Body of pancreas (tissue), 4 donors: Measurements from ENCODE around the gene MLXIP. TPM values are rescaled to one million over a fixed set of nuclear protein-coding genes. Genes with fewer than 3 reads are reported as not detected.
A peak's percentile ranks its signal among the peaks of the same experiment; 100 is the strongest.

Experiments used
- ATAC-seq: fragments of 150-250 bp; one replicate; pipeline ENCODE4 v1.9.1; 2016
- DNase-seq, 4 donors: peaks; one replicate each; pipeline ENCODE4 v3.0.0-alpha.2; 2019
- H3K27ac ChIP-seq, 4 donors: fragments of 200-600 bp; sonication (generic); 1 replicate in 3 of 4; 2 replicates in 1 of 4; pipeline versions ENCODE4 v1.5.1 to v1.6.1; 2016 to 2019; ENCODE audit warnings: mild to moderate bottlenecking in 1 of 4, mixed read lengths in 1 of 4, moderate library complexity in 1 of 4
- H3K27me3 ChIP-seq, 2 donors: fragments of 200-600 bp; sonication (generic); one replicate each; pipeline ENCODE4 v1.6.0; 2016; ENCODE audit warnings: mild to moderate bottlenecking in 1 of 2
- H3K36me3 ChIP-seq, 2 donors: fragments of 200-600 bp; sonication (generic); replicated peaks in 1 of 2; 2 replicates each; pipeline ENCODE4 v1.5.1; 2016; ENCODE audit warnings: low read depth in 2 of 2; ENCODE audit not compliant: insufficient read depth in 1 of 2
- H3K4me1 ChIP-seq: fragments of 200-600 bp; sonication (generic); one replicate; pipeline ENCODE4 v1.6.0; 2016
- H3K4me3 ChIP-seq, 2 donors: fragments of 200-600 bp; sonication (generic); 1 replicate in 1 of 2; 2 replicates in 1 of 2; pipeline ENCODE4 v1.5.1; 2016 to 2019
- H3K9me3 ChIP-seq, 3 donors: fragments of 200-600 bp; sonication (generic); 1 replicate in 2 of 3; 2 replicates in 1 of 3; pipeline ENCODE4 v1.5.1; 2016
- CTCF ChIP-seq, 7 experiments: fragments of 450-650 bp in 4 of 7; fragments of 200-600 bp in 3 of 7; sonication (generic) in 3 of 7; IDR thresholded peaks; one replicate each; pipeline ENCODE4 v1.5.1; 2016 to 2019; ENCODE audit warnings: antibody characterized with exemption in 7 of 7
- POLR2A ChIP-seq, 3 donors: fragments of 450-650 bp; IDR thresholded peaks; one replicate each; pipeline ENCODE4 v1.6.1; 2016; ENCODE audit warnings: antibody characterized with exemption in 3 of 3, mild to moderate bottlenecking in 2 of 3
- WGBS, 2 donors: methylation state at CpG; one replicate each; pipeline ENCODE4 v1.1.5; 2017; 5-methylcytosine and 5-hydroxymethylcytosine counted together
- intact Hi-C: fragments of 100-400 bp; cut with DNase I; formaldehyde crosslinking; loops from one replicate; pipeline ENCODE4 v1.15.1; 2023
- total RNA-seq, 2 donors: library from RNA; depleted of rRNA; stranded (reverse); fragments of >200 nt; gene quantifications; one replicate each; pipeline ENCODE4 v1.1.0, GENCODE V29; 2016

MLXIP gene
- total RNA-seq, 2 donors from 2014 or later: 43.6 to 84.0 TPM

- Histone ChIP-seq H3K27me3 (no peaks in the 10 kb centered on the region), H3K4me1 (no peaks in the 10 kb centered on the region), H3K27ac (no peak overlapping the region), H3K4me3 (no peak overlapping the region), H3K9me3 (no peaks in the 10 kb centered on the region), H3K36me3 (peaks cover 19 to 35% of the 10 kb centered on the region in 2 donors)
- DNase-seq (no peak), ATAC-seq (no peak)
- intact Hi-C loops: no loop called here
- 91 to 93% methylated on average over 18 to 19 of the region's 19 CpGs for WGBS, 2 donors
- TF ChIP-seq CTCF (IDR thresholded peaks at IDR 0.05): no peak
- no peak for TF ChIP-seq POLR2A (IDR thresholded peaks at IDR 0.05)
Measured at GRCh38 chr12:122140467-122141257, 62.1 kb downstream of the MLXIP start.

GRCh38 chr12:122141911-122142725 lies 63.6 kb downstream of the MLXIP start:
- no peaks in the 10 kb centered on the region for H3K4me1 ChIP-seq
- DNase-seq (peak in 1 of 4 donors; percentile 46), ATAC-seq (no peak)
- no peaks in the 10 kb centered on the region for H3K9me3 ChIP-seq
- H3K27me3 ChIP-seq: no peaks in the 10 kb centered on the region
- WGBS, 2 donors: 78 to 93% methylated on average over 4 to 21 of the region's 21 CpGs
- peaks cover 19 to 35% of the 10 kb centered on the region in 2 donors for H3K36me3 ChIP-seq
- TF ChIP-seq POLR2A (IDR thresholded peaks at IDR 0.05): no peak
- no peak for TF ChIP-seq CTCF (IDR thresholded peaks at IDR 0.05)
- no peak overlapping the region for H3K4me3 ChIP-seq
- intact Hi-C loops: no loop called here
- H3K27ac ChIP-seq: no peak overlapping the region

- Histone ChIP-seq H3K4me1 (no peaks in the 10 kb centered on the region), H3K4me3 (no peak overlapping the region), H3K9me3 (no peaks in the 10 kb centered on the region), H3K27me3 (no peaks in the 10 kb centered on the region), H3K27ac (no peak overlapping the region), H3K36me3 (peaks cover 19 to 35% of the 10 kb centered on the region in 2 donors)
- DNase-seq (no peak), ATAC-seq (no peak)
- TF ChIP-seq POLR2A (IDR thresholded peaks at IDR 0.05) (no peak), CTCF (IDR thresholded peaks at IDR 0.05) (no peak)
- intact Hi-C loops: no loop called here
- 38 to 74% methylated on average over 1 to 3 of the region's 6 CpGs for WGBS, 2 donors
Measured at GRCh38 chr12:122142857-122143256, 64.3 kb downstream of the MLXIP start.

GRCh38 chr12:122144885-122145284 lies 66.3 kb downstream of the MLXIP start:
- intact Hi-C loops: no loop called here
- DNase-seq (no peak), ATAC-seq (no peak)
- TF ChIP-seq CTCF (IDR thresholded peaks at IDR 0.05) (no peak), POLR2A (IDR thresholded peaks at IDR 0.05) (no peak)
- 92 to 96% methylated on average over 4 to 12 of the region's 12 CpGs for WGBS, 2 donors
- Histone ChIP-seq H3K9me3 (no peaks in the 10 kb centered on the region), H3K27me3 (no peaks in the 10 kb centered on the region), H3K27ac (no peak overlapping the region), H3K4me3 (no peak overlapping the region), H3K36me3 (peaks cover 10 to 22% of the 10 kb centered on the region in 2 donors), H3K4me1 (no peaks in the 10 kb centered on the region)
